Iris pigment epithelial cell (primary cell): ENCODE measurements around the gene NPPB.
A peak's percentile ranks its signal among the peaks of the same experiment; 100 is the strongest.

Experiments used
- DNase-seq: peaks from one replicate; pipeline ENCODE4 v3.0.0-alpha.2; 2011; ENCODE audit warnings: low read depth

The NPPB gene

DNA sequence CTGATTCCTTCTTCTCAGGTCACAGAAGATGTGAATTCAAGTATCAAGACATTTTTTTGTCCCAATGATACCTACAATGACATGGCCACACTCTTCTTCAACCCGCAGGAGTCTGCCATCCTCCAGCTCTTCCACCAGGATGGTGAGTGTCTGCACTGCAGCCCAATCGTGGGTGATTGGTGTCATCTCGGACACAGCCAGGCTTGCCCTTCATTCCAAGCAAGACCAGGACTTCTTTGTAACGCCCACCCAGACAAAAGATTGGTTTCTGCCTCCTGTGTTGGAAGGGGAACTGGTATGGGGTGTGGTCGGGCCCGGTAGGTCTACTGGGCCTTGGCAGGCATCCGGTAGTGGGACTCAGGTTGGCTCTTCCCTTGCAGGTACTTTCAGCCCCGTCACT is 25.2 kb downstream of the NPPB start:
- DNase-seq: no peak

DNA sequence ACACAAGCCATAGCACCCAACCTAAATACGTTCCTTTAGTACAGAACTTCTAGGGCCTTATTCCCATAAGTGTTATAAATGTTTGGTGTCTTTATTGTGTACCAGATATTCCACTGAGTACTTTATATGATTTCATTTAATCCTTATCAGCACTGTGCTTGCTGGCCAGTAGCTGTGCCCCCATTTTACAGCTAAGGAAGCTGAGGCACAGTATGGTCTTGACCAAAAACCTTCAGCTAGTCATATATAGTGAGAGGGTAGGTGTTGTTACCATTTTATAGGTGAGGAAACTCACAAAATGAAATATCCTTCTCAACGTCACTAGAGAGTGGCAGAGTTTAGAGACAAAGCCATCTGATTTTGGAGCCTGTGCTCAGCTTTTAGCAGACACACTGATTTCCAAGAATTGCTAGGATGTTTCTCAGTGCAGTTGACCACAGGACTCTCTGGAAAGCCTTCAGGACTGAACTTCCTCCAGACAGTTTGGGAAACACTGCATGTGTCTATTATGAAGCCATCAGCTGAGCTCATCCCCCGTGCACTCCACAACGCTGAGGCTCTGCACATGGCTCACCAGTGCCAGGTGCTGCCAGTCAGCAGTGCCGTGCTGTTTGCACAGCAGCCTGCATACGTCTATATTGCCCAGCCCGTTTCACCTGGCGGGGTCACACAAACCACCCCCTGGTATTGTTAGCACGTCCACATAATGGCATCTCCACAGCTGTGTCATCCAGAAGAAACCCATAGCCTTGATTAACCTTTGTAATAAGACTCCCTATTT is 26.6 kb downstream of the NPPB start:
- no peak for DNase-seq

DNA sequence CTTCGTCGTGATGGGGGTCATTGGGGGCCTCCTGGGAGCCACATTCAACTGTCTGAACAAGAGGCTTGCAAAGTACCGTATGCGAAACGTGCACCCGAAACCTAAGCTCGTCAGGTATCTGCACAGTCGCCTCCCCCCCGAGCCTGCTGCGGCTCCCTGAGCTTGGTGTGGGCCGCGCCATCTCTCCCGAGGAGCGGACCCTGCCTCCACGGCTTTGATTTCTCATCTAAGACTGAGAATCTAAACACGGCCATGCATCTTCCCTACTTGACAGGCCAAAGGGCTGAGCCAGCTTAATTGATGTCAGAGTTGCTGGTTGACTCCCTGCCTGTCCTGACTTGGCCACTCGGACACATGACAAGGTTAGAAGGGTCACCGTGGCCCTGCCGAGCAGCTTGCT is 30.2 kb downstream of the NPPB start:
- DNase-seq: no peak

DNA sequence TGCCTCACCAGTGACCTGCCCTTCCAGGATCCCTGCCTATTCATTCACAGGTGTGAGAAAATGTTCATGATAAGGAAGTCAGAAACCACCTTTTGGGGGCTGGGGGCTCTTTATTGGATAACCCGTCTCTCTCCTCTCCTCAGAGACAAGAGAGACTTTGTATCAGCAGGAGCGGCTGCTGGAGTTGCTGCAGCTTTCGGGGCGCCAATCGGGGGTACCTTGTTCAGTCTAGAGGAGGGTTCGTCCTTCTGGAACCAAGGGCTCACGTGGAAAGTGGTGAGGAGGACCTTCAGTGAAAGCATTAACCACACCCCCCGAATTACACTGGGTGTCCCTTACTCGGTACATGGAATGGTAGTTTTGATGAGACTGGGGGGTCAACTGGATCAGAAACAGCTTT is 31.8 kb downstream of the NPPB start:
- DNase-seq: no peak

DNA sequence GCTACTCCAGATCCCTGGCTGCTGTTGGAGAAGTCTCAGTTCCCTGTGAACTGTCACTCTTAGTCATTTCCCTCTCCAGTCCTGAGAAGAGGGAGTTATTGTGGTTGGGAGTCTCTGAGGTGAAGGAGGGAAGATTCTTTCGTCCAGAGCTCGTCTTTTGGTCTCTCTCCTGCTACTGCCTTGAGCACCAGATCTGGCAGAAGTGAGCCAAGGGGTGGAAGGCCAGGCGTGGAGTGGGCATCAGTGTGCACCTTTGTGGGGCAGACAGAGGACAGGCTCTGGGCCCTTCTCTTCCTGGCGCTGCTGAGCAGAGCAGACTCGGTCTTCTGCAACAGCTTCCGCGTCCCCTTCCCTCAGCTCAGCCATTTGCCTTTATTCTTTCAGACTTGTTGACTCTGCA is 33.6 kb downstream of the NPPB start:
- no peak for DNase-seq

DNA sequence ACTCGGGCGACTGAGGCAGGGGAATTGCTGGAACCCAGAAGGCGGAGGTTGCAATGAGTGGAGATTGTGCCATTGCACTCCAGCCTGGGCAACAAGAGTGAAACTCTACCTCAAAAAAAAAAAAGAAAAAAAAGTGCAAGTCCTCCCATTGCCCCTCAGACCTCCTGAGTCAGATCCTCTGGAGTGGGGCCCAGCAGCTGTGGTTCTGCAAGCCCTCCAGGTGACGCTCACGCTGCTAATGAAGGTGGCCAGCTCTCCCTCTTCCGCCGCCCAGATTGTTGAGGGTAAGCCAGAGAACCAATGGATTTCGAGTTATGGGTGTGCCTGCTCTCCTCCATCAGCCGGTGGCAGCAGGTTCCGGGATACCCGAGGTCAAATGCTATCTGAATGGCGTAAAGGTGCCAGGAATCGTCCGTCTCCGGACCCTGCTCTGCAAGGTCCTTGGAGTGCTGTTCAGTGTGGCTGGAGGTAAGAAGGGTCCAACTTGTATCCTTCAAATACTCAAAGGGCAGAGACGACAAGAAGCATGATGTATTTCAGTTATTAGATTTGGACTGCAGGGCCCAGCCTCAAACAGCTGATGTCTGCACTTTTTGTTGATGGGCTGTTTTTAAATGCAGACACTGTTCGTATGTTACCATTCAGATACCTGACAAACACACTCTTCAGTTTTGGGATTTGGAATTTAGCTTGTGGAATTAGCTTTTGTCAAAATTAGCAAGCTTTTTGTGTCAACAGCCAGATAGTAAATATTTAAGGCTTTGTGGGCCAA is 35.2 kb downstream of the NPPB start:
- peak; percentile 21 for DNase-seq

DNA sequence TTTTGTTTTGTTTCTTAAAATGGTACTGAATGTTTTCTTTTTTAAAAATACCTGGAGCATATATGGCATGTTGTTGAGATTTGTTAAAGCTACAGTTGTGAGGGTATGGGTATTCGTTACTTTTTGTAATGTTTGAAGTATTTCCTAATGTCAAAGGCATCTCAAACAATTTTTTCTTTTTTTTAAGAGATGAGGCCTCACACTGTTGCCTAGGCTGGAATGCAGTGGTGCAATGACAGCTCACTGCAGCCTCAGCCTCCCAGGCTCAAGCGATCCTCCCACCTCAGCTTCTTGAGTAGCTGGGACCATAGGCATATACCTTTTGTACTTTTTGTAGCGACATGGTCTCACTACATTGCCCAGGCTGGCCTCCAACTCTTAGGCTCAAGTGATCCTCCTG is 36.7 kb downstream of the NPPB start:
- peak; percentile 76 for DNase-seq

DNA sequence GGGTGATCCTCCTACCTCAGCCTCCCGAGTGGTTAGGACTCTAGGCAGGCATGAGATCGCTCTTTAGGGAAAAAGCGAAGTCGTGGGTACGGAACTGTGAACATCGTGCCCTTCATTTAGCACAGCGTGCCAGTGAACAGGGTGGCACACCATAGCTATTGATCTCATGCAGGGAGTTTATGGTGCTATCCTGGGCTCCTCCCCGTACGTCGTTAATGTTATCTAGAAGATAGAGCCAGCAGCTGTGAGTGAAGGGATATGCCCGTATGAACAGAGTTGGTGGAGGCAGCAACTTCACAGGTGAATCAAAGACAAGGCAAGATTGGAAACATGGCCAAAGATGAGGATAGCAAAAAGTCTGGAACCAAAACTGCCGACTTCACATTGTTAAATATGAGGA is 41.6 kb downstream of the NPPB start:
- DNase-seq: no peak

DNA sequence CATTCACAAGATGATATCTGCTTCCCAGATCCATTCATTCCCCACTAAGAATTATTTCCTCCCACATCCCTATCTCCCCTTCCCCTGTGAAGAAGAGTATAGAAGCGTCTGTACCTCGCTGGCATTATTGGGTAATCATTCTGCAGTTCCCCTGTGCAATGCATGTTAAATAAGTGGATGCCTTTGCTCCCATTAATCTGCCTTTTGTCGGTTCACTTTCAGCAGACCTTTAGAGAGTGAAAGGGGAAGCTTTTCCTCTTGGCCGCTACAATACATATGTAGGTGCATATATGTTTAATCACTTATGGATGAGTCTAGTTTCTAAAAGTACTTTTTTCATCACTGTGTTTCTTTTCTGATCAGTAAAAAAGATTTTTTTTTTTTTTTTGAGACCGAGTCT is 45.7 kb downstream of the NPPB start:
- DNase-seq: no peak
